Measurements from ENCODE around the gene UBE2F.

UBE2F gene

GRCh38 chr2:238081150-238081549 is 114.3 kb downstream of the UBE2F start:
- no peak for DNase-seq (ENCODE audit: low spot score)

DNA sequence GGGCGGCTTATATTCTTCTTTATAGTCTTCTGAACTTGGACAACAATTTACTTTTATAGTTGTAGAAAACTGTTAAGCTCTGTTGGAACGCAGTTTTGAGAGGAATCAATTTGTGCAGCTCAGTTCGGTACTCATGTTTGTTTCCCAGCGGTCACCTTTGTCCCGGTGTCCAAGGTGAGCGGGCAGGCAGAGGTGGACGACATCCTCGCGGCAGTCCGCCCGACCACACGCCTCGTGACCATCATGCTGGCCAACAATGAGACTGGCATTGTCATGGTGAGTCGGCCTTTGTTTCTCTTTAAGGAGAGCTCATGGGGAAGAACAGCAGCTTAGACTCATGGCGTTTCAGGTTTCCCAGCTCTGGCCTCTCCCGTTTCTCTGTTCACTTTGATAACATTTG is 114.7 kb downstream of the UBE2F start:
- DNase-seq (ENCODE audit: low spot score): no peak

GRCh38 chr2:238082151-238082550 is 115.3 kb downstream of the UBE2F start:
- no peak for DNase-seq (ENCODE audit: low spot score)

DNA sequence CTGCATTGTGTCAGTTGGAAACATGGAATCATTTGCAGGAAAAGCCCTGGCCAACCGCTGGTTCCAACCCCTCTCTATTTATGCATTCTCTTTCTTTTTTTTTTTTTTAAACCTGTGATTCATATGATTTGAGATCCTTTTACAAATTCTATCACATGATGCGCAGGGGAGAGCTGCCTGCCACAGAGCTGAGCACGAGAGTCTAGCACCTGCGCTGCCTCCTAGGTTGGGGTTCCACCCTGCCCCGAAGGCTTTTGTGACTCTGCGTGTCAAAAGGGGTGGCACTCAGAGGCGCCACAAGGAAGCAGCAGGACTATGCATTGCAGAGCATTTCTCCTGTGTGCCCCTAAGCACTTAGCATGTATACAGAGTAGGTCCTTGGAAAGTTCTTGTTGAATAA is 116.0 kb downstream of the UBE2F start:
- no peak for DNase-seq (ENCODE audit: low spot score)

- DNase-seq (ENCODE audit: low spot score): no peak
Measured at GRCh38 chr2:238083919-238084318, 117.1 kb downstream of the UBE2F start.

DNA sequence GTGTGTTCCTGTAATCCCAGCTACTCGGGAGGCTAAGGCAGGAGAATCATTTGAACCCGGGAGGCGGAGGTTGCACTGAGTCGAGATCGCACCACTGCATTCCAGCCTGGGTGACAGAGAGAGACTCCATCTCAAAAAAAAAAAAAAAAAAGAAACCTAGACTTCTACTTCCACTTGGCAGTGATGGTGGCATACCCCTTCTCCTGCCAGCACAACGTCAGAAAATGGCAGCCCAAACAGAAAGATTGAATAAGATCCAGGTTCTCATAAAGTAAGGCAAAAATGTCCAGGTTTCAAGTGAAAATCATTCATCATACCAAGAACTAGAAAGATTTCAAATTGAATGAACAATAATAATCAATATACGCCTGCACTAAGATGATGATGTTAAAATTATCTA is 117.9 kb downstream of the UBE2F start:
- no peak for DNase-seq (ENCODE audit: low spot score)

GRCh38 chr2:238085899-238086298 is 119.1 kb downstream of the UBE2F start:
- DNase-seq (ENCODE audit: low spot score): no peak

- no peak for DNase-seq (ENCODE audit: low spot score)
Measured at GRCh38 chr2:238087211-238087610, 120.4 kb downstream of the UBE2F start.

GRCh38 chr2:238090887-238091286 is 124.1 kb downstream of the UBE2F start:
- no peak for DNase-seq (ENCODE audit: low spot score)

DNA sequence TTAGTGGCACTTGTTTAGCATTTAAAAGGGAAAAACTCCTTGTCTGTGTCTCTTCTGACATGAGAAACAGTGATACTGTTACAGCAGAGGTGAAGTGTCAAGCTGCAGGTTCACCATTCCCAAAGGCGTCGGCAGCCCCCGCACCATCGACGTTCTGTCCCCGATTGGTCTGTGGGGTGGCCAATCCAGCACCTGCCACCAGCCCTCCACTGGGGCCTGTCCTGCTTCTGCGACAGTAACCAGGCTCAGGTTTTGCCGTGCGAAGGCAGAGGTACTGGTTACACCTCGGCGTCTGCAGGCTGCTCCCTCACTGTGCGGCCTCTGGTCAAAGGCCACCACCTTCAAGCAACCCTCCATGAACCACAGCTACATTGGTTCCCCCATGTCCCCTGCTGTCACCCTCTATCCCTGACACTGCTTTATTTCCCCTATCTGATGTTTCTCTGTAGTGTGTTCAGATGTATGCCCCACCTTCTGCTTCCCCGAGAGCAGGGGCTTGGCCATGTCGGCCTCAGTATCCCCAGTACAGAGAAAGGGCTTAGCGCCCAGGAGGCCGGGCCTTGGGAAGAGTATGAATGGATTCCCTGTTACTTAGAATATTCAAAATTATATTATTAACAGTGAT is 124.7 kb downstream of the UBE2F start:
- DNase-seq (ENCODE audit: low spot score): no peak

Data from COLO829 (cell line).